H9 (cell line): ENCODE results near the gene STAT3. TPM values are rescaled to one million over a fixed set of nuclear protein-coding genes. Genes with fewer than 3 reads are reported as not detected.
A peak's percentile ranks its signal among the peaks of the same experiment; 100 is the strongest.

ENCODE experiments used
- DNase-seq: peaks from one replicate; pipeline ENCODE4 v3.0.0-alpha.2; 2017
- H2AFZ ChIP-seq: one replicate; pipeline ENCODE4 v1.6.1; 2013; ENCODE audit warnings: mild to moderate bottlenecking, low read length, control low read depth, moderate library complexity
- H2AK5ac ChIP-seq: 2 replicates; pipeline ENCODE4 v1.6.1; 2013; ENCODE audit warnings: low read length, control low read depth, mixed read lengths; ENCODE audit not compliant: insufficient read length
- H2BK120ac ChIP-seq: one replicate; pipeline ENCODE4 v1.6.1; 2013; ENCODE audit warnings: low read depth, mild to moderate bottlenecking, low read length, control low read depth, inconsistent platforms; ENCODE audit not compliant: poor library complexity, severe bottlenecking
- H2BK12ac ChIP-seq: 2 replicates; pipeline ENCODE4 v1.6.1; 2013; ENCODE audit warnings: low read length, control low read depth, mixed read lengths, low read depth; ENCODE audit not compliant: insufficient read length
- H2BK15ac ChIP-seq: 2 replicates; pipeline ENCODE4 v1.6.1; 2013; ENCODE audit warnings: low read depth, low read length, control low read depth
- H2BK20ac ChIP-seq: one replicate; pipeline ENCODE4 v1.6.1; 2013; ENCODE audit warnings: low read depth, mild to moderate bottlenecking, low read length, control low read depth, inconsistent platforms; ENCODE audit not compliant: poor library complexity, severe bottlenecking
- H2BK5ac ChIP-seq: 2 replicates; pipeline ENCODE4 v1.6.1; 2013; ENCODE audit warnings: low read length, control low read depth, mixed read lengths; ENCODE audit not compliant: insufficient read length
- H3K14ac ChIP-seq: 2 replicates; pipeline ENCODE4 v1.6.1; 2013; ENCODE audit warnings: low read length, control low read depth; ENCODE audit not compliant: insufficient read depth
- H3K18ac ChIP-seq: 2 replicates; pipeline ENCODE4 v1.6.1; 2013; ENCODE audit warnings: low read depth, mild to moderate bottlenecking, mixed read lengths, low read length, control low read depth; ENCODE audit not compliant: insufficient read length
- H3K23ac ChIP-seq: 2 replicates; pipeline ENCODE4 v1.6.1; 2013; ENCODE audit warnings: low read length, control low read depth, mixed read lengths, low read depth; ENCODE audit not compliant: insufficient read length
- H3K23me2 ChIP-seq: 2 replicates; pipeline ENCODE4 v1.6.1; 2013; ENCODE audit warnings: low read depth, mild to moderate bottlenecking, mixed read lengths, low read length, control low read depth; ENCODE audit not compliant: insufficient read length, poor library complexity, severe bottlenecking
- H3K27ac ChIP-seq: 2 replicates; pipeline ENCODE4 v1.5.1; 2013; ENCODE audit warnings: low read length, control low read depth, mixed read lengths, low read depth; ENCODE audit not compliant: insufficient read length
- H3K27me3 ChIP-seq: 2 replicates; pipeline ENCODE4 v1.6.1; 2013; ENCODE audit warnings: low read length, control low read depth, inconsistent platforms; ENCODE audit not compliant: insufficient read depth
- H3K4ac ChIP-seq: 2 replicates; pipeline ENCODE4 v1.6.1; 2013; ENCODE audit warnings: low read depth, mild to moderate bottlenecking, control low read depth, inconsistent platforms, low read length, moderate library complexity
- H3K4me1 ChIP-seq: 2 replicates; pipeline ENCODE4 v1.6.1; 2013; ENCODE audit warnings: low read length, control low read depth, inconsistent platforms; ENCODE audit not compliant: insufficient read depth
- H3K4me2 ChIP-seq: 2 replicates; pipeline ENCODE4 v1.6.1; 2013; ENCODE audit warnings: low read length, control low read depth, mixed read lengths; ENCODE audit not compliant: insufficient read length, insufficient read depth
- H3K56ac ChIP-seq: 2 replicates; pipeline ENCODE4 v1.6.1; 2013; ENCODE audit warnings: low read depth, mild to moderate bottlenecking, mixed read lengths, low read length, control low read depth; ENCODE audit not compliant: insufficient read length
- H3K79me1 ChIP-seq: 2 replicates; pipeline ENCODE4 v1.6.1; 2013; ENCODE audit warnings: low read depth, mild to moderate bottlenecking, moderate library complexity, low read length, control low read depth, inconsistent platforms; ENCODE audit not compliant: insufficient read depth, poor library complexity, severe bottlenecking
- H3K79me2 ChIP-seq: 2 replicates; pipeline ENCODE4 v1.6.1; 2013; ENCODE audit warnings: low read length, control low read depth, inconsistent platforms; ENCODE audit not compliant: insufficient read depth
- H3K9ac ChIP-seq: 2 replicates; pipeline ENCODE4 v1.6.1; 2013; ENCODE audit warnings: low read length, control low read depth, mixed read lengths; ENCODE audit not compliant: insufficient read length; ENCODE audit errors: extremely low read depth
- H3K9me3 ChIP-seq: one replicate; pipeline ENCODE4 v1.6.1; 2013; ENCODE audit warnings: low read depth, low read length, inconsistent platforms; ENCODE audit not compliant: control insufficient read depth
- H3T11ph ChIP-seq: one replicate; pipeline ENCODE4 v1.6.1; 2013; ENCODE audit warnings: mild to moderate bottlenecking, low read length, control low read depth, inconsistent platforms
- H4K20me1 ChIP-seq: one replicate; pipeline ENCODE4 v1.6.1; 2013; ENCODE audit not compliant: control insufficient read depth, insufficient read length, insufficient read depth
- H4K5ac ChIP-seq: 2 replicates; pipeline ENCODE4 v1.6.1; 2013; ENCODE audit warnings: low read depth, mild to moderate bottlenecking, mixed read lengths, low read length, control low read depth; ENCODE audit not compliant: insufficient read length
- H4K8ac ChIP-seq: replicated peaks from 2 replicates; pipeline ENCODE4 v1.6.1; 2013; ENCODE audit warnings: low read length, control low read depth, mixed read lengths, low read depth; ENCODE audit not compliant: insufficient read length
- H4K91ac ChIP-seq: 2 replicates; pipeline ENCODE4 v1.6.1; 2013; ENCODE audit warnings: low read depth, mild to moderate bottlenecking, moderate library complexity, mixed read lengths, low read length, control low read depth; ENCODE audit not compliant: insufficient read length
- H3K27ac Mint-ChIP-seq, 3 experiments: 2 replicates in 2 of 3; 3 replicates in 1 of 3; pipeline ENCODE4 v1.8.0; 2020 to 2021; ENCODE audit warnings: mixed read lengths in 3 of 3, mild to moderate bottlenecking in 1 of 3, moderate library complexity in 1 of 3
- H3K27me3 Mint-ChIP-seq: 2 replicates; pipeline ENCODE4 v1.8.0; 2021; ENCODE audit warnings: low read depth, mild to moderate bottlenecking, moderate library complexity, mixed read lengths
- H3K36me3 Mint-ChIP-seq, 3 experiments: 2 replicates in 2 of 3; 3 replicates in 1 of 3; pipeline ENCODE4 v1.8.0; 2020 to 2021; ENCODE audit warnings: low read depth in 3 of 3, mixed read lengths in 3 of 3; ENCODE audit not compliant: insufficient read depth in 1 of 3
- H3K4me1 Mint-ChIP-seq, 2 experiments: 2 replicates each; pipeline ENCODE4 v1.8.0; 2020; ENCODE audit warnings: mixed read lengths in 2 of 2
- H3K4me3 Mint-ChIP-seq, 2 experiments: 2 replicates in 1 of 2; 3 replicates in 1 of 2; pipeline ENCODE4 v1.8.0; 2020 to 2021; ENCODE audit warnings: mild to moderate bottlenecking in 2 of 2, mixed read lengths in 2 of 2, moderate library complexity in 1 of 2
- H3K9me3 Mint-ChIP-seq, 2 experiments: 2 replicates in 1 of 2; 3 replicates in 1 of 2; pipeline ENCODE4 v1.8.0; 2020; ENCODE audit warnings: mild to moderate bottlenecking in 2 of 2, mixed read lengths in 2 of 2, moderate library complexity in 1 of 2
- CTCF ChIP-seq: fragments of 200-600 bp; sonication (generic); conservative IDR thresholded peaks from 3 replicates; pipeline ENCODE4 v1.8.0; 2021; ENCODE audit warnings: antibody characterized with exemption, mild to moderate bottlenecking
- WGBS: extraction: QIAGEN DNeasy Blood & Tissue Kit; methylation state at CpG from one replicate; pipeline ENCODE4 v1.1.7; 2013; ENCODE audit warnings: missing lambda C conversion rate, low lambda C conversion rate, mixed read lengths; ENCODE audit not compliant: insufficient read length; ENCODE audit errors: extremely low coverage; 5-methylcytosine and 5-hydroxymethylcytosine counted together
- total RNA-seq: library from RNA; stranded (reverse); gene quantifications from 2 replicates; pipeline ENCODE4 v1.2.1, GENCODE V29; 2021

STAT3 gene
- total RNA-seq, 1 experiment from 2014 or later = 83.2 TPM

- no peaks in the 10 kb centered on the region for H3K9me3 ChIP-seq
- no peak overlapping the region for H3K56ac ChIP-seq
- peaks cover 3% of the 10 kb centered on the region for H3K79me1 ChIP-seq
- H3K9me3 Mint-ChIP-seq = no peaks in the 10 kb centered on the region; a peak in 1 of 5 replicates
- H3K23me2 ChIP-seq = peaks cover 12% of the 10 kb centered on the region
- no peak overlapping the region for H2AFZ ChIP-seq
- no peak overlapping the region for H2BK15ac ChIP-seq
- peaks cover 4% of the 10 kb centered on the region; the same call in 1 of the 2 replicates for H3K79me2 ChIP-seq
- WGBS = no CpG with 5 or more reads among the region's 13 CpGs
- no peak overlapping the region for H3T11ph ChIP-seq
- peak overlapping the region; percentile 71 for H3K9ac ChIP-seq
- H3K4me3 Mint-ChIP-seq = peak overlapping the region; percentile 90 to 94
- H3K27me3 ChIP-seq = no peaks in the 10 kb centered on the region
- no peak for DNase-seq
- no peaks in the 10 kb centered on the region for H4K20me1 ChIP-seq
- no peak overlapping the region for H4K5ac ChIP-seq
- H3K14ac ChIP-seq = peak overlapping the region; percentile 81; the same call in 1 of the 2 replicates
- no peak overlapping the region for H2BK5ac ChIP-seq
- no peak overlapping the region for H4K91ac ChIP-seq
- H3K27me3 Mint-ChIP-seq = peaks cover 4% of the 10 kb centered on the region
- no peak overlapping the region; the same call in 1 of the 2 replicates for H3K4ac ChIP-seq
- peak overlapping the region; percentile 90 for H3K4me2 ChIP-seq
- H3K27ac ChIP-seq = no peak overlapping the region
- H2BK120ac ChIP-seq = no peak overlapping the region
- H3K4me1 ChIP-seq = peaks cover 9% of the 10 kb centered on the region
- peaks cover 44 to 47% of the 10 kb centered on the region in 2 experiments for H3K4me1 Mint-ChIP-seq
- no peak overlapping the region for H2BK12ac ChIP-seq
- no peak overlapping the region for H3K23ac ChIP-seq
- no peak for TF ChIP-seq CTCF
- H3K27ac Mint-ChIP-seq = peak overlapping the region; percentile 91 to 98 (median 93)
- no peaks in the 10 kb centered on the region; a peak in 2 of 7 replicates for H3K36me3 Mint-ChIP-seq
- no peak overlapping the region for H2AK5ac ChIP-seq
- H3K18ac ChIP-seq = peak overlapping the region; percentile 59
- no peak overlapping the region for H4K8ac ChIP-seq
- H2BK20ac ChIP-seq = no peak overlapping the region
Measured at GRCh38 chr17:42274812-42275526, 113.3 kb downstream of the STAT3 start.
